HG03342 (cell line): ENCODE data around the gene EHBP1.

ENCODE experiments used
- ATAC-seq: cut with Tn5 transposase; IDR thresholded peaks from one replicate; pipeline ENCODE4 v1.9.1; 2021; ENCODE audit warnings: mild to moderate bottlenecking, moderate library complexity; ENCODE audit not compliant: unreplicated experiment

The EHBP1 gene

DNA sequence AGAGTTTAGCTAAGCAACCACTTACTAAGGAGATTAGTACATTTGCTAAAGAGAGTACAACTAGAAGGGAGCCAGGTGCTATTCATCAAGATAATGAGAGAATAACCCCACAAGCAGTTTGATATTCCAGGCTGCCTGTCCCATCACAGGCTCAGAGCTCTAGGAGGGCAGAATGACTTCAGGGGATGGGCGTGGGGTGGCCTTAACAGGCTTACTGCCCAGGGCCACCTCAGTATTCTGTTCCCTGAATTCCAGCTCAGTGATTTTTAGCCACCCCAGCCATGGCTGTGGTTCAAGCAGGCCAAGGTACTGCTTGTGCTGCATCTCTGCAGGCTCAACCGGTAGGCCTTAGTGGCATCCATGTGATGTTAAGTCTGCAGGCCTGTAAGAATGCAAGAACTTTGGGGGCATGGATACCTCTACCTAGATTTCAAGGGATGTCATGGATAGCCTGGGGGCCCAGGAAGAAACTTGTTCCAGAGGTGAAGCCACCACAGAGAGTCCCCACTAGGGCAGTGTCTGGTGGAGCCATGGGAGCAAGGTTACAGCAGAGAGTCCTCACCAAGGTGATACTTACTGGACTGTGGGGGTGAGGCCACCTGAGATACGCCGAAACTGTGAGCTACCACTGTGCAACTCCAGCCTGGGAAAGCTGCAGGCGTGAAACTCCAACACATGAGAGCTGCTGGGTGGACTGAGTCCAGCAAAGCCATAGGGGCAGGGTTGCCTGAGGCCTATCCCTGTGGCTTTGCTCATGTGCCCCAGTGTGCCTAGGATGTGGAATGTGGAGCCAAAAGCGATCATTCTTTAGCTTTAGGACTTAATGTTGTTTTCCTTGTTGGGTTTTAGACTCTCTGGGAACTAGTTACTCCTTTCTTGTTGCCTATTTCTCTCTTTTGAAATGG is 107.7 kb downstream of the EHBP1 start:
- no peak for ATAC-seq

DNA sequence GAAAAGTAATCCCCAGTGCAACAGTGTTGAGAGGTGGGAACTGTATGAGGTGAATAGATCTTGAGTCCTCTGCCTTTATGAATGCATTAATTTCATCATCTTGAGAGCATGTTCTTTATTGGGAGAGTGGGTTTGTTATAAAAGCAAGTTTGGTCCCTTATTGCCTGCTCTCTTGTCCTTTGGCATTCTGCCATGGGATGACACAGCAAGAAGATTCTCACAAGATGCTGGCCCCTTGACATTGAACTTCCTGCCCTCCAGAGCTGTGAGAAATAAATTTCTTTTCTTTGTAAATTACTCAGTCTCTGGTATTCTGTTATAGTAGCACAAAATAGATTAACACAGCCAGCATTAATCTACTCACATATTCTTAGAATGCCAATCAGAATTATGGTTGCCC is 108.6 kb downstream of the EHBP1 start:
- ATAC-seq: no peak

DNA sequence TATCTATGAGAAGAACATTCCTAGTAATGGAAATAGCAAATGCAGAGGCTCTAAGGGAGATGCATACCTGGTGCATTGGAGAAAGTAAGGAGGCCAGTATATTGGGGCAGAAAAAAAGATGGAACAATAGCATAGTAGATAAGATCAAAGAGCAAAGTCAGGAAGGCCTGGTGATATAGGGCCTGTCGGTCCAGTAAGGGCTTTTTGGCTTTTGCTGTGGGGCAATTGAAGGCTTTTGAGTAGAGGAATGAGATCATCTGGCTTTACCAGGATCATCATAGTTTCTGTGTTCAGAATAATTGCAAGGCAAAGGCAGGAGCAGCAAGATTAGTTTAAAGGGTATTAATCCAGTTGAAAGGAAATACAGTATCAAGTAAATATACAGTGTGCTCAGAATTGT is 111.8 kb downstream of the EHBP1 start:
- no peak for ATAC-seq

DNA sequence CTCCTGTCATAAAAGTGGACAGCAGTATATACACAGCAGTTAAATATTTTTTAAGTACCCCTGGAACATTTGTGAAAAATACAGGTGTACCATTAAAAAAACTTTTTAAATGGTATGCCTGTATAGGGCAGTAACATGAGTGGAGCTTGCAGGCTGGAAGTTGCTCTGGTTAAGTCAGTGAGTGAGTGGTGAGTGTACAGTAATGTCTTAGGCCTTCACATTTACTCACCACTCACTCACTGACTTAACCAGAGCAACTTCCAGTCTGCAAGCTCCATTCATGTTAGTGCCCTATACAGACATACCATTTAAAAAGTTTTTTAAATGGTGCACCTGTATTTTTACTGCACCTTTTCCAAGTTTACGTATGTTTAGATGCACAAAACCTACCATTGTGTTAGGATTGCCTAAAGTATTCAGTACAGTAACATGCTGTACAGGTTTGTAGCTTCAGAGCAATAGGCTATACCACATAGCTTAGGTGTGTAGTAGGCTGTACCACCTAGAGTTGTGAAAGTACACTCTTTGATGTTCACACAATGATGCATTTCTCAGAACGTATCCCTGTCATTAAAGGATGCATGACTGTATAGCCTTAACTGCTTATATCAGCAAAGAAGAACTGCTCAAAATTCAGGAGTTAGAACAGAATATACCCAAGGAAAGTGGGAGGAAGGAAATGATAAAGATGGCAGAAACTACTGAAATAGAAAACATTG is 112.6 kb downstream of the EHBP1 start:
- no peak for ATAC-seq

- no peak for ATAC-seq
These were observed 117.0 kb downstream of the EHBP1 start for GRCh38 chr2:62822549-62822948.

- ATAC-seq: no peak
These were observed 118.9 kb downstream of the EHBP1 start for GRCh38 chr2:62824388-62824787.

DNA sequence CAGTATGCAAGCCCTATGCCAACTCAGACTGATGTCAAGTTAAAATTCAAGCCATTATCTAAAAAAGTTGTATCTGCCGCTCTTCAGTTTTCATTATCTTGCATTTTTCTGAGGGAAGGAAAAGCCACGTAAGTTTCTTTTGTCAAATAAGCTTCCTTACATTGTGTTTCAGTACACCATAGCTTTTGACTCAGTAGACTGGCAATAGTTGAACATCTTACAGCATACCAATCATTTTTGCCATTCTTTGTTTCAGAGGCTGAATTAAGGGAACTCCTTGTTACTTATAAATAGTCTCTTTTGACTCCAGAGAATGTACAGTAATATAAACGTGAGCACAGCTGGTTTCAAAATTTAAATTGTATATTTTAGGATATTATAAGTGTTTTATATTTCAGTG is 120.6 kb downstream of the EHBP1 start:
- ATAC-seq: no peak

GRCh38 chr2:62826953-62827675 is 121.6 kb downstream of the EHBP1 start:
- ATAC-seq: no peak

DNA sequence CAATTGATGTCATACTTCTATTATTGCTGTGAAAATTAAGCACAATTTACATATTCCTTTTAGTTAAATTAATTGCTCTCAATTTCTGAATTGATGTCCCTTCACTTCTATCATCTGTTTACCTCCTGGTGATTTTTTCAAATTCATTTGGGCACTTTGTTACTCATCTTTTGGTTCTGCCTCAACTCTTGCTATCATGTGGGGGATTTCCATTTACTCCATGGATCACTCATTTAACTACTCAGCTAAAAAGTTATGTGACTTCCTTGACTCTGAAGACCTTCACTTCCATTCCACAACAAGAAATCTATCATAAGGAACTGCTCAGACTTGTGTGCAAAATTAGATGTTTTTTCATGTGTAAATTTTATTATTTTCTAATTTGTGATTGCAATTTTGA is 126.2 kb downstream of the EHBP1 start:
- ATAC-seq: no peak

- ATAC-seq: no peak
These were observed 139.0 kb downstream of the EHBP1 start for GRCh38 chr2:62844311-62845090.

DNA sequence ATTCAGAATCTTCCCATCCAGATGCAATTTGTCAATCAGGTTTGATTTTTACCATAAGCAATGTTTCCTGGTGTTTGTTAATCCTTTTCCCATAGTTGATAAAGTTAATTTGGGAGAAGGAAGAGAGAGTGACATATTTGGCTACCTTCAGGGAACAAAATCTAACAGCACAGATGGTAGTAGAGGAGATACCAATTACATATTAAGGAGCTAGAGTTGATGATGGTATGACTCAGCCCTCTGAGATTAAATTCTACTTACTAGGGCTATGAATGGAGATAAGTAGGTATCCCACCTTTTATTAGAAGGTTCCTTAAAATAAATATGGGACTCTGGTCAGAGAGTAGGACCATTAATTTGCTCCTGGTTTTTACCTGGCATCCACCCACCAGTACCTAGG is 139.7 kb downstream of the EHBP1 start:
- no peak for ATAC-seq

DNA sequence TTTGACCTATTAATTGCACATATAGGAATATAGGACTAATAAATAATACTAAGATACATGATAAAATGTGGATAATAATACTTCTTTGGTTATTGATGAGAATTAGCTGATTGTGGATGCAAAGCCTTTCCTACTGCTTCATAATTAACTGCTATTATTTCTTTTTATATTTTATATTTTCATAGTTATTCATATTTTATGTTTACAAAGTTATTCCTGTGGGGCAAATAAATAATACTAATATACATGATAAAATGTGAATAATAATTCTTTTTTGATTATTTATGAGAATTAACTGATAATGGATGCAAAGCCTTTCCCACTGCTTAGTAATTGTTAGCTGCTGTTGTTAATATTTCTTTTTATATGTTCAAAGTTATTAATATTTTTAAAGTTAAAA is 146.7 kb downstream of the EHBP1 start:
- ATAC-seq: no peak

DNA sequence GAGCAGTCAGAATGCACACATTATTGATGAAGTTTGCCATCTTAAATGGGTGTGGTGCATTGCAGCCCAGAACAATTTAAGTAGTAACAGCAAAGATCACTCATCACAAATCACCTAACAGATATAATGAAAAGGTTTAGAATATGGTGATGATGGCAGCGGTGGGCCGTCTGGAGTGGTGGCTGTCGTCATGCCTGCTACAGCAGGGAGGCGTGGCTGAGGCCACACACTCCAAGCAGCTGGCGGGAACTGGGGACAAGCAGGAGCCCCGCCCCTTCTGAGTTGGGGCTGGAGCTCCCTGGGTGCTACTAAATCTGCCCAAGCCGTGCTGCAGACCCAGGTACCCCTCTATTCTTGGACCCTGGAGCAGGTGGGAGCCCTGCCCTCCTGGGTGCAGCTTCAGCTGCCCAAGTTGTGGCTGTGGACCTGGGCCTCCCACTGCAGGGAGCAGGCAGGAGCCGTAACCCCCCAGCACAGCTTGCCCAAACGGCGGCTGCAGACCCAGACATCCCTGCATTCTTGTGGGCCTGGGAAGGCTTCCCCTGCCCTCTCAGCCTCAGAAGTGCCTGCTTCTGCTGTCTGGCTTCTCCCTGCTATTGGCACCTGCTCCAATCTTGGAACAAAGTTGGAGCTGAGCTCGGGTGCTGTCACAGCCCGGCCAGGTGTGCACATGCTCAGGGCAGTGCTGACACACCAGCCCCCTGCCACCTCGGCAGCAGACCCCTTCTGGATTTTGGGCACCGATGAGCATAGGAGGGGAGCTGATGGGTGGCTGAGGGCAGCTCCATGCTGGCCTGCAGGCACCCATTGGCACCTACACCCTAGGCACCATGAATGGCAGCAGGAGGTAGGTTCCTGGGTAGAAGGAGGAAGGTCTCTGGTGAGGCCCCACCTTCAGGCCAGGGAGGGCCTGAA is 149.3 kb downstream of the EHBP1 start:
- ATAC-seq: no peak

DNA sequence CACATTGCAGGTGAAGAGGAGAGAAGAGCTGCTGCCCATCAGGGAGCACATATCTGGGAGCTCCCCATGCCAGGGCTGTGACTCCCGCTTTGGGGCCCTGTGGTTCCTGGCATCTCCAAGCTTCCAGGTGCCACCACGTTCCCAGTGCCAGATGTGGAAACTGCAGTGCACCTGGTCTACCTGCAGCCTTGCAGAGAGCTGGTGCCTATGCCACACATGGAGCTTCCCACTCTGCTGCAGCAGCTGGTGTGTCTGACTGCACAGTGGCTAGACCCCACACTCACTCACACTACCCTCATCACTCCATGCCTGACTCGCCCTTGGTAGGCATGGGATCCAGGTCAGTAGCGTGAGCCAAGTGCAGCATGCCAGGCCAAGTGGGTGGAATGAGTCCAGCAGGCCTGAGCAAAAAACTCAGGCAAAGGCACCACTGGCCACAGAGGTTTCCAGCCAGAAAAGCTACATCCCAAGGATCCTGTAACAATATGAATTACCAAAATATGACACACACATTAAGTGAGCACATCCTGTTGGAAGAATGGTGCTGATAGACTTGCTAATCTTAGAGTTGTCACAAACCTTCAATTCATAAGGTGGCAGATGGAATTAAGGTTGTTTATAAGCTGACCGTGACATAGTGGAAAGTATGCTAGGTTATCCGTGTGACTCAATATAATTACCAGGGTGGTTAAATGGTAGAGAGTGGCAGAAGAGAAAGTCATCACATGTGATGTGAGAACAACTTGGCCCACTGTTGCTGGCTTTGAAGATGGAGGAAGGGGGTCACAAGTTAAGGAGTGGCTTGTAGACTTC is 150.9 kb downstream of the EHBP1 start:
- no peak for ATAC-seq

GRCh38 chr2:62857139-62857931 is 151.8 kb downstream of the EHBP1 start:
- ATAC-seq: no peak

- no peak for ATAC-seq
These were observed 152.8 kb downstream of the EHBP1 start for GRCh38 chr2:62858231-62858832.

- no peak for ATAC-seq
These were observed 163.4 kb downstream of the EHBP1 start for GRCh38 chr2:62868947-62869346.

DNA sequence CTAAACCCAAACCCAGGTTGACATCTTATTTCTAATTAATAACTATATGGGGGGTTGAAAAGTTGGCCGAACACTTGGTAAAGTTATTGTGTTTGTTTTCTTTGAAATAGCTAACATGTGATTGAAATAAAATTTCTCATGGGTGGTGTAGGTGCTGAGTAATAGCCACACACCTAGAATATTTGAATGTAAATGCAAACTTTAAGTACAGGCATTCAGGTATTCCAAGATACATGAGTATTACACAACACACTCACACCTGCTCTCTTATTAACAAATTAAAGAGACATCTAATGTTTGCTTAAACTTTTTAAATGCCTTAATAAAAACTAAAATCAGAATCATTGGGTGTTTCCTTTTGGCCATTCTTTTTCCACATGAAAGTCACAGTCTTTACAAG is 165.5 kb downstream of the EHBP1 start:
- ATAC-seq: no peak
